GM18951 (cell line): ENCODE results near the gene KANK3.
"Not testable (repeated sequence)": the region's sequence is repeated elsewhere in the genome, so short reads cannot be mapped to it uniquely, and the experiment has no call there.

Source experiments
- POLR2A ChIP-seq: IDR thresholded peaks from 4 replicates; pipeline ENCODE4 v1.6.1; 2011; ENCODE audit warnings: mild to moderate bottlenecking; ENCODE audit not compliant: insufficient read length, insufficient read depth; ENCODE audit errors: extremely low read depth
- in situ Hi-C: fragments of 300-500 bp; cut with MboI; formaldehyde crosslinking; loops from one replicate; pipeline ENCODE4 v1.12.0; 2022; ENCODE audit warnings: low sequenced_read_pairs, mixed read lengths, inconsistent platforms; ENCODE audit not compliant: unreplicated experiment

Gene KANK3

GRCh38 chr19:8361921-8362793 lies 19.1 kb upstream of the KANK3 start:
- no peak for TF ChIP-seq POLR2A
- in situ Hi-C loops: no loop called here

GRCh38 chr19:8360196-8360595 lies 17.1 kb upstream of the KANK3 start:
- in situ Hi-C loops: no loop called here
- TF ChIP-seq POLR2A: no peak

GRCh38 chr19:8358948-8359347 lies 15.9 kb upstream of the KANK3 start:
- TF ChIP-seq POLR2A: no peak
- in situ Hi-C loops: no loop called here

GRCh38 chr19:8357007-8357521 lies 14.0 kb upstream of the KANK3 start:
- in situ Hi-C loops: no loop called here
- no peak for TF ChIP-seq POLR2A

- in situ Hi-C loops: no loop called here
- no peak for TF ChIP-seq POLR2A
These were observed 12.8 kb upstream of the KANK3 start for GRCh38 chr19:8355631-8356402.

- in situ Hi-C loops: not testable (repeated sequence)
These were observed 9.8 kb upstream of the KANK3 start for GRCh38 chr19:8352845-8353244.

- in situ Hi-C loops: no loop called here
- no peak for TF ChIP-seq POLR2A
These were observed 9.2 kb upstream of the KANK3 start for GRCh38 chr19:8352134-8352827.

- in situ Hi-C loops: not testable (repeated sequence)
These were observed 6.7 kb upstream of the KANK3 start for GRCh38 chr19:8349629-8350372.

- in situ Hi-C loops: no loop called here
- no peak for TF ChIP-seq POLR2A
These were observed 402 bp upstream of the KANK3 start for GRCh38 chr19:8343483-8343844.

GRCh38 chr19:8342316-8342683 lies 762 bp downstream of the KANK3 start:
- in situ Hi-C loops: no loop called here

GRCh38 chr19:8341504-8341903 lies 1.6 kb downstream of the KANK3 start:
- in situ Hi-C loops: not testable (repeated sequence)

More at GRCh38 chr19:8342316-8342683, 762 bp downstream of the KANK3 start:
- TF ChIP-seq POLR2A: no peak

- in situ Hi-C loops: no loop called here
- TF ChIP-seq POLR2A: no peak
These were observed 2.5 kb downstream of the KANK3 start for GRCh38 chr19:8340341-8341096.

- in situ Hi-C loops: no loop called here
- TF ChIP-seq POLR2A: no peak
These were observed 4.2 kb downstream of the KANK3 start for GRCh38 chr19:8338835-8339234.
